Adipose tissue (tissue), 3 donors: ENCODE results near the gene TPBGL. TPM values are rescaled to one million over a fixed set of nuclear protein-coding genes. Genes with fewer than 3 reads are reported as not detected.

Experiments
- H3K27ac ChIP-seq: one replicate; pipeline ENCODE4 v1.5.1; 2013; ENCODE audit warnings: low read depth, low read length
- WGBS, 3 donors: extraction: QIAGEN DNeasy Blood & Tissue Kit; methylation state at CpG; one replicate each; pipeline ENCODE4 v1.1.7; 2013; 5-methylcytosine and 5-hydroxymethylcytosine counted together
- polyA plus RNA-seq, 3 donors: library from polyadenylated mRNA; stranded (reverse); fragments of 200-250 nt; gene quantifications; one replicate each; pipeline ENCODE4 v1.2.3, GENCODE V29; 2013
- donor health status: healthy with polysubstance abuse.
- donor health status: Bipolar disorder and iron deficiency.
- donor health status: healthy.

The TPBGL gene, protein sequence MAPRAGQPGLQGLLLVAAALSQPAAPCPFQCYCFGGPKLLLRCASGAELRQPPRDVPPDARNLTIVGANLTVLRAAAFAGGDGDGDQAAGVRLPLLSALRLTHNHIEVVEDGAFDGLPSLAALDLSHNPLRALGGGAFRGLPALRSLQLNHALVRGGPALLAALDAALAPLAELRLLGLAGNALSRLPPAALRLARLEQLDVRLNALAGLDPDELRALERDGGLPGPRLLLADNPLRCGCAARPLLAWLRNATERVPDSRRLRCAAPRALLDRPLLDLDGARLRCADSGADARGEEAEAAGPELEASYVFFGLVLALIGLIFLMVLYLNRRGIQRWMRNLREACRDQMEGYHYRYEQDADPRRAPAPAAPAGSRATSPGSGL
- polyA plus RNA-seq = under 1 TPM in 2 of 3 donors, not detected in 1; 0.14 to 0.27 TPM

DNA sequence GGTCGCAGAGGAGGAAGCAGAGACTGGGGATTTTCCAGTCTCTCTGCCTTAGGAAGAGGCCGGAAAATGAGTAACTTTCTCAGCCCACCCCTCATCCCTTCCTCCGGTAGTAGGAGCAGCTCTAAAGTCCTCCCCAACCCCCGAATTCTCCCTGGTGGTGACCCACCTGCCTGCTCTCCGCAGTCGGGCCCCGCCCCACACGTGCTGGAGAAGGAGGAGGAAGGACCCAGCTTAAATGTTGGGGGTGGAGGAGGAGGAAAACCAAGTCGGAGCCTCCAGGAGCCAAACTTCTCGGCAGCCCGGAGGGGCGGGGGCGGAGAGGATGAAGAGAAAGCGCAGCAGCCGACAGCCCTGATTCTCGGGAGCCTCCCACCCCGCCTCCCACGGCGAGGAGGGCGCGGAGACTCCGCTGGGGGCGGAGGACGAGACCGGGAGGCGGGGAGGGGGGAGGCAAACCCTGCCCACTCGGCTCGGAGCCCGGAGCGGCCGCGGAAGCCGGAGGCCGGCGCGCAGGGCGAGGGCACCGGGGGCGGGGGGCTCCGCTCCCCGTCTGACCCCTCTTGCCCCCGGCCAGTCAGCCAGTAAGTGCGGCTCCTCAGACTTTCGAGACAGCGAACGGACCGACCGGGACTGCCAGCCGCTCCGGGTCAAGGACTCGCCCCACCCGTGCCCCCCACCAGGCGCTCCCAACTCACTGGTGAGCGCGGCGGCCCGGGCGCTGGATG lies at the start of gene TPBGL:
TSS of gene TPBGL (plus strand) at position 464 of the 725 bp plus-strand sequence. CDS start 276 bp downstream, outside the sequence.
- no peak within 1 kb of the TSS for H3K27ac ChIP-seq
- 3 to 14% (median 3%) methylated on average over 20 to 58 of the region's 58 CpGs for WGBS, 3 donors

DNA sequence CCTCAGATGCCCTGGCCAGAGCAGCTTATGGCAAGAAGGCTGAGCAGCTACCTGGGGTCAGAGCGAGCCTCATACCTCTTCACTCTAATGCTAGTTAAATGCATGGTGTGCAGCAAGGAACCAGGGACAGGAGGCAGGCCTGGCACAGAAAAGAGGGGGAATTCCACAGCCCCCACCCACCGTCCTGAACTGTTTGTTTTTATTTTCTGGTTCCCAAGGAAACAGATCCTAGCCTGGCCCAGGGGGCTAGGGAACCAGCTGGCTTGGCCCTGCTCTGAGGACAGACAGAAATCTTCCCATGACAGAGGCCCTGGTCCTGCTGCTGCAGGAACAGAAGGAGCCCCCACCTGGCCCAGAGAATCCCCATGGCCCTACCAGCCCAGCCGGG lies 49.2 kb upstream of the TPBGL start:
- H3K27ac ChIP-seq = no peak overlapping the region
- WGBS, 3 donors = 52 to 64% (median 53%) methylated on average over 3 of the region's 3 CpGs

DNA sequence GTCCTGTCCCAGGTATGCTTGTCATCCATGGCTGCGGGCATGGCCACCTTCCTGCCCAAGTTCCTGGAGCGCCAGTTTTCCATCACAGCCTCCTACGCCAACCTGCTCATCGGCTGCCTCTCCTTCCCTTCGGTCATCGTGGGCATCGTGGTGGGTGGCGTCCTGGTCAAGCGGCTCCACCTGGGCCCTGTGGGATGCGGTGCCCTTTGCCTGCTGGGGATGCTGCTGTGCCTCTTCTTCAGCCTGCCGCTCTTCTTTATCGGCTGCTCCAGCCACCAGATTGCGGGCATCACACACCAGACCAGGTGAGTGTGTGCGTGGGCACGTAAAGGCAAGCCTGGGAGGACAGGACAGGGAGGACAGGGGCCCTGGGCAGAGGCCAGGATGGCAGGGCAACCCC lies 47.3 kb upstream of the TPBGL start:
- WGBS, 3 donors = 97 to 98% (median 98%) methylated on average over 15 of the region's 15 CpGs
- H3K27ac ChIP-seq = no peak overlapping the region

GRCh38 chr11:75193711-75194110 lies 46.9 kb upstream of the TPBGL start:
- WGBS, 3 donors = 66 to 92% (median 80%) methylated on average over 2 of the region's 2 CpGs
- H3K27ac ChIP-seq = no peak overlapping the region

- no peak overlapping the region for H3K27ac ChIP-seq
- WGBS, 3 donors = 30 to 57% (median 47%) methylated on average over 5 of the region's 5 CpGs
Observed at GRCh38 chr11:75194147-75194546, 46.4 kb upstream of the TPBGL start.

- WGBS, 3 donors = 65 to 81% (median 69%) methylated on average over 7 of the region's 7 CpGs
- H3K27ac ChIP-seq = no peak overlapping the region
Observed at GRCh38 chr11:75195167-75195962, 45.2 kb upstream of the TPBGL start.

DNA sequence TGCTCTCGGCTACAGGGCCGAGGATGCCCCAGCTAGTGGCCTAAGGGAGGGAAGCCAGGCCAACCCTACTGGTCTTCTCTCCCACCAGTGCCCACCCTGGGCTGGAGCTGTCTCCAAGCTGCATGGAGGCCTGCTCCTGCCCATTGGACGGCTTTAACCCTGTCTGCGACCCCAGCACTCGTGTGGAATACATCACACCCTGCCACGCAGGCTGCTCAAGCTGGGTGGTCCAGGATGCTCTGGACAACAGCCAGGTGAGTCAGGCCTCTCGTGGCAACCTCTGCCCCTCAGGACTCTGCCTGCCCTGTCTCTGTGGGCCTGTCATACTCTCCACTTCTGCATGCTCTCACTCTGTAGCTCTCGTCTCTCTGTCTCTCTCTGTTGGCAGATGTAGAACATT lies 44.1 kb upstream of the TPBGL start:
- WGBS, 3 donors = 72 to 88% (median 84%) methylated on average over 8 of the region's 8 CpGs
- no peak overlapping the region for H3K27ac ChIP-seq

DNA sequence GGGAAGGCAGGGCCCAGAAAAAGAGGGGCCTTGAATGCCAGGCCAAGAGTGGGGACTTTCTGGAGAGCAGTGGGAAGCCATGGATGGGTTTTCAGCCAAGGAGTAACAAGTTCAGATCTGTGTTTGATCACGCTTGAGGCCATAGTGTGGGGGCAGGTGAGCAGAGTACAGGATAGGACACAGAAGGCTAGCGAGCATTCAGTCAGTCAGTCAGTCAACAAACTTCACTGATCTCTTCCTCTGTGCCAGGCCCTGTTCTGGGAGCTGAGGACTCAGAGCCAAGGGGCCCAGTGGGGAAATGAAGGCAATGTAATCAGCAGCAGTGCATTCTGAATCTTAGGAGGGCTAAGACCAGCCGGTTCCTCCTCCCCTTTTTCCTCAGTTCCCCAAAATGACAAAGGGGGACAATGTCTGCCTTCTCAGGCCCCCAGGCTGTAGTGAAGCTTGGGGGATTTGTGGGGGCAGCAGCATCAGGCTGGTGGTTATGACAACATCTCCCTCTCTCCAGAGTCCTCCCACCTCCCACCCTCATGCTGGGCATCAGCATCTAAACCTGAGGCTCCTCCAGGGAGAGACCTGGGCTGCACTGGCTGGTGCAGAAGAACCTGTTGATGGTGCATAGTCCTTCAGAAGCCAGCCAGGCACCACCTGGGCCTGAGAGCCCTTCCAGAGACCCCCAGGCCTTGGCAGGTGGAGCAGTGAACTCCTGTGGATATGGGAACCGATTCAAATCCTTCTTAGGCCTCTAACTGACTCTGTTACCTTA lies 42.9 kb upstream of the TPBGL start:
- no peak overlapping the region for H3K27ac ChIP-seq
- WGBS, 3 donors = 91 to 96% (median 94%) methylated on average over 4 of the region's 4 CpGs

DNA sequence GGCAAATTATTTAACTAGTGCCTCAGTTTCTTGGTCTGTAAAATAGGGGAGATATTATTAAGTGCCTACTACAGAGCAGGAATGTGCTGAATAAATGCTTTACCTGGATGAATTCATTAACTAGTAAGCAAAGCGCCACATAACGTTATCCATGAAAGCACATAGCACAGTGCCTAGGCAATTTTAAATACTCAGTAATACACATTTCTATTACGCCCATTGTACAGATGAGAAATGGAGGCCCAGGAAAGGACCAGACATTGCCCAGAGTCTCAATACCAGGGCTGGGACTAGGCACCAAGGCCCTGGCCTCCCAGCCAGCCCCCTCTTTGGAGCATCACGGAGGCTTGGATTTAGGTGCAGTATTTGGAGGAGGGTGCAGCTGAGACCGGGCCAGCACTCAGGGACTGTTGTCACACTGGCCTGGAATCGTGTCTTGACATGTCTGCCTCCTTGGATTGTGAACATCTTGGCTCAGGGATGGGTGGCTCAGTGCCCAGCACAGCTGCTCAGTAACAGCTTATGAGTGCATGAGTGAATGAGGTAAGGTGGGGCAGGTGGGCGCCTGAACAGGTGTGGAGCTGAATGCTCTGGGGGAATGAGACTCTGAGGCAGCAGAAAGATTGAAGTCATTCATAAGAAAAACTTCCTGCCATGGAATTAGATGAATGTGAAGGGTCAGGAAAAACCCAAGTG lies 42.1 kb upstream of the TPBGL start:
- WGBS, 3 donors = 88 to 95% (median 89%) methylated on average over 7 of the region's 7 CpGs
- no peak overlapping the region for H3K27ac ChIP-seq

- WGBS, 3 donors = 83 to 90% (median 84%) methylated on average over 5 of the region's 5 CpGs
- no peak overlapping the region for H3K27ac ChIP-seq
Observed at GRCh38 chr11:75199412-75199955, 41.1 kb upstream of the TPBGL start.

- 63 to 81% (median 75%) methylated on average over 10 of the region's 10 CpGs for WGBS, 3 donors
- no peak overlapping the region for H3K27ac ChIP-seq
Observed at GRCh38 chr11:75200051-75200450, 40.5 kb upstream of the TPBGL start.

DNA sequence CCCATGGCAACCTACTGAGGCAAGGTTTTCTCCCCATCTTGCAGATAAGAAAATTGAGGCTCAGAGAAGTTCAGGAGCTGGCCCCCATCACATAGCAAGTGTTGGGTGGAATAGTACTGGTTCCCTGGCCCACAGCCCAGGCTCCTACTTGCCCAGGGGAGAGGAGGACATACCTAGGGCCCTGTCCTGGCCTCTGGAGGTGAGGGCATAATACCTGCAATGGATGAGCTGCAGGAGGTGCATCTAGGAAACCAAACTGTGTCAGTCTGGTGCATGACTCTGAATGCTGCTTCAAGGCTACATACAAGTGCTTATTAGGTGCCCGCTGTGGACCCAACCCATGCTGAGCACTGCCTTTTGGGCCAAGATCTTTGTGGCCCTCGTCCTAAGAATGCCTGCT lies 40.0 kb upstream of the TPBGL start:
- no peak overlapping the region for H3K27ac ChIP-seq
- WGBS, 3 donors = 91 to 96% (median 92%) methylated on average over 2 of the region's 2 CpGs

DNA sequence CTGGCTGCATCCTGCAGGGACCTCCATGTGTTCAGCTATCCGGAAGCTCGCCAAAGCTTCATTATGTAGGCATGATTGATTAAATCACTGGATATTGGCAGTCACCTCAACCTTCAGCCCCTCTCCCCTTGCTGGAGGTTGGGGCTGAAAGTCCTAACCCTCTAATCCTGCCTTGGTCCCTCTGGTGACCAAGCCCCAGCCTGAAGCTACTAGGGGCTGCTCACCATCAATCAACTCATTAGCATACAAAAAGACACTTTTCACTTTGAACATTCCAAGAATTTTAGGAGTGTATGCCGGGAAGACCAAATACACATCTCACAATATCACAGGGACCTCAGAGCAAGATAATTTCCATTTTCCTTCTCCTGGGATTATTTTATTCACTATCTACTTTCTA lies 38.8 kb upstream of the TPBGL start:
- 76 to 85% (median 82%) methylated on average over 3 of the region's 3 CpGs for WGBS, 3 donors
- no peak overlapping the region for H3K27ac ChIP-seq

DNA sequence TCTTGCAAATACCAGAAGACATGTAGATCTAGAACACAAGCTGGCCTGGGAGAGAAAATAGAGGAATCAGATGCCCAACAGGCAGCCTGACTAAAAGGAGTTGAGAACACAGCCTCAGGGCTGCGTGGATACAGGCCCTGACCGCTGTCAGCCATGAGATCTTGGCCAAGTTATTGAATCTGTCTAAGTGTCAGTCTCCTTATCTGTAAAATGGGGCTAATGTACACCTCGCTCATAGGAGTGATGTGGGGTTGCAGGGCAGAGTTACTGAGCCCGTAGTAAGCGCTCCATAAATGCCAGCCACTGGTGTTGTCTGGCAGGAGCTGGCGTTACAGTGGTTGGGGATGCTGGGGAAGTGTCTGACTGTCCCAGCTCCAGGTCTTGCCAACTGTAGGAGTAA lies 38.4 kb upstream of the TPBGL start:
- H3K27ac ChIP-seq = no peak overlapping the region
- WGBS, 3 donors = 90 to 93% (median 92%) methylated on average over 6 of the region's 6 CpGs

GRCh38 chr11:75203138-75203537 lies 37.4 kb upstream of the TPBGL start:
- H3K27ac ChIP-seq = no peak overlapping the region
- WGBS, 3 donors = 85 to 90% (median 90%) methylated on average over 13 of the region's 13 CpGs

- H3K27ac ChIP-seq = no peak overlapping the region
- 92 to 96% (median 94%) methylated on average over 2 of the region's 2 CpGs for WGBS, 3 donors
Observed at GRCh38 chr11:75203641-75204011, 36.9 kb upstream of the TPBGL start.

DNA sequence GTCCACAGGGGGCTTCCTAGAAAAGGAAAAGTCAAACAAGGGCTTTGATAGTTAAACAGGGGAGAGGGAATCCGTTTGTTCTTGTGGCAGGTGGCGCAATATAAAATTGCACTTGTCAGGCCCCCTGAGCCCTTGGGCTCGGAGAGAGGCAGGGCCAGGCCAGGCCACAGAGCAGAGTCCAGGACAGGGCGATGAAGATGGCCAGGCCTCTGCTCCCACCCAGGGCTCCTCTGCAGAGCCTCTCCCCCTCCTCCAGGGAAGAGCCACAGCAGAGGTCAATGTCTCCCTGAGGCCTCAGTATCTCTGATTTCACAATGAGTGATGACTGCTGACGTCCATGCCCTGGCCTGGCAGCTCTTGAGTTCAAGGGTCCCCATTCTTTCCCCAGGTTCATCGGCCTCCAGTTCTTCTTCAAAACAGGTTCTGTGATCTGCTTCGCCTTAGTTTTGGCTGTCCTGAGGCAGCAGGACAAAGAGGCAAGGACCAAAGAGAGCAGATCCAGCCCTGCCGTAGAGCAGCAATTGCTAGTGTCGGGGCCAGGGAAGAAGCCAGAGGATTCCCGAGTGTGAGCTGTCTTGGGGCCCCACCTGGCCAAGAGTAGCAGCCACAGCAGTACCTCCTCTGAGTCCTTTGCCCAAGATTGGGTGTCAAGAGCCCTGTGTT lies 36.4 kb upstream of the TPBGL start:
- no peak overlapping the region for H3K27ac ChIP-seq
- 81 to 86% (median 81%) methylated on average over 10 of the region's 10 CpGs for WGBS, 3 donors
